Chondrocyte (in vitro differentiated cells): Measurements from ENCODE around the gene MRPL43. TPM values are rescaled to one million over a fixed set of nuclear protein-coding genes. Genes with fewer than 3 reads are reported as not detected.

ENCODE experiments used
- DNase-seq: peaks from one replicate; pipeline ENCODE4 v3.0.0; 2021; ENCODE audit warnings: mixed read lengths, low spot score
- H3K27ac Mint-ChIP-seq: one replicate; pipeline ENCODE4 v1.8.0; 2021; ENCODE audit warnings: mild to moderate bottlenecking, moderate library complexity, mixed read lengths; ENCODE audit not compliant: unreplicated experiment
- H3K27me3 Mint-ChIP-seq: 2 replicates; pipeline ENCODE4 v1.8.0; 2021; ENCODE audit warnings: low read depth, mixed read lengths
- H3K36me3 Mint-ChIP-seq: 2 replicates; pipeline ENCODE4 v1.8.0; 2021; ENCODE audit warnings: low read depth, mixed read lengths
- H3K4me1 Mint-ChIP-seq: 2 replicates; pipeline ENCODE4 v1.8.0; 2021; ENCODE audit warnings: low read depth, mild to moderate bottlenecking, mixed read lengths
- H3K4me3 Mint-ChIP-seq: one replicate; pipeline ENCODE4 v1.8.0; 2021; ENCODE audit warnings: mild to moderate bottlenecking, moderate library complexity, mixed read lengths; ENCODE audit not compliant: unreplicated experiment
- H3K9me3 Mint-ChIP-seq: 2 replicates; pipeline ENCODE4 v1.8.0; 2021; ENCODE audit warnings: low read depth, mixed read lengths
- CTCF ChIP-seq: fragments of 200-600 bp; sonication (generic); IDR thresholded peaks from 2 replicates; pipeline ENCODE4 v1.5.0; 2021; ENCODE audit warnings: antibody characterized with exemption, mild to moderate bottlenecking, moderate library complexity
- total RNA-seq: library from RNA; stranded (reverse); gene quantifications from 3 replicates; pipeline ENCODE4 v1.2.1, GENCODE V29; 2021

The MRPL43 gene
- total RNA-seq, 1 donor from 2014 or later, result 54.0 TPM

GRCh38 chr10:101014230-101014884 is 27.1 kb upstream of the MRPL43 start:
- H3K9me3 Mint-ChIP-seq, result no peaks in the 10 kb centered on the region
- peaks cover 35% of the 10 kb centered on the region for H3K4me1 Mint-ChIP-seq
- no peak overlapping the region for H3K4me3 Mint-ChIP-seq
- no peaks in the 10 kb centered on the region for H3K36me3 Mint-ChIP-seq
- TF ChIP-seq CTCF, result peak; percentile 86
- peak; percentile 85 for DNase-seq
- H3K27me3 Mint-ChIP-seq, result peaks cover 5% of the 10 kb centered on the region
- peak overlapping the region; percentile 76 for H3K27ac Mint-ChIP-seq

GRCh38 chr10:101013365-101013825 is 26.1 kb upstream of the MRPL43 start:
- no peaks in the 10 kb centered on the region for H3K9me3 Mint-ChIP-seq
- TF ChIP-seq CTCF, result no peak
- H3K27ac Mint-ChIP-seq, result peak overlapping the region; percentile 92
- H3K4me3 Mint-ChIP-seq, result no peak overlapping the region
- H3K4me1 Mint-ChIP-seq, result peaks cover 32% of the 10 kb centered on the region
- DNase-seq, result no peak
- H3K27me3 Mint-ChIP-seq, result peaks cover 5% of the 10 kb centered on the region
- H3K36me3 Mint-ChIP-seq, result no peaks in the 10 kb centered on the region

- no peaks in the 10 kb centered on the region for H3K9me3 Mint-ChIP-seq
- peaks cover 36% of the 10 kb centered on the region for H3K4me1 Mint-ChIP-seq
- H3K36me3 Mint-ChIP-seq, result no peaks in the 10 kb centered on the region
- peak overlapping the region; percentile 92 for H3K27ac Mint-ChIP-seq
- H3K27me3 Mint-ChIP-seq, result peaks cover 5% of the 10 kb centered on the region
- no peak overlapping the region for H3K4me3 Mint-ChIP-seq
- TF ChIP-seq CTCF, result peak; percentile 99
- peak; percentile 94 for DNase-seq
These were observed 25.4 kb upstream of the MRPL43 start for GRCh38 chr10:101012525-101013364.

GRCh38 chr10:101011517-101012423 is 24.5 kb upstream of the MRPL43 start:
- peak; percentile 88 for DNase-seq
- Mint-ChIP-seq H3K36me3 (no peaks in the 10 kb centered on the region), H3K4me3 (no peak overlapping the region)

More at GRCh38 chr10:101011517-101012423, 24.5 kb upstream of the MRPL43 start:
- Mint-ChIP-seq H3K4me1 (peaks cover 36% of the 10 kb centered on the region), H3K27ac (peak overlapping the region; percentile 92), H3K9me3 (no peaks in the 10 kb centered on the region), H3K27me3 (peaks cover 4% of the 10 kb centered on the region)
- peak; percentile 63 for TF ChIP-seq CTCF
